CD14-positive monocyte (primary cell): ENCODE data around the gene MIA. TPM values are rescaled to one million over a fixed set of nuclear protein-coding genes. Genes with fewer than 3 reads are reported as not detected.
"Not testable (repeated sequence)": the region's sequence is repeated elsewhere in the genome, so short reads cannot be mapped to it uniquely, and the experiment has no call there.

Source experiments
- DNase-seq, 3 donors: peaks; one replicate each; pipeline ENCODE4 v3.0.0-alpha.2; 2011 to 2022
- H2AFZ ChIP-seq: 2 replicates; pipeline ENCODE4 v1.6.0; 2012; ENCODE audit warnings: mild to moderate bottlenecking, low read depth, low read length, inconsistent platforms; ENCODE audit not compliant: insufficient read depth, poor library complexity, severe bottlenecking
- H3K27ac ChIP-seq, 2 donors: 1 replicate in 1 of 2; 2 replicates in 1 of 2; pipeline ENCODE4 v1.5.1; 2012 to 2013; ENCODE audit warnings: low read length in 2 of 2, control low read depth in 1 of 2, inconsistent platforms in 1 of 2, low read depth in 1 of 2, mild to moderate bottlenecking in 1 of 2
- H3K27me3 ChIP-seq, 2 donors: one replicate each; pipeline versions ENCODE4 v1.6.0 to v1.6.1; 2011 to 2013; ENCODE audit warnings: low read length in 2 of 2; ENCODE audit not compliant: control insufficient read depth in 2 of 2, insufficient read depth in 2 of 2
- H3K36me3 ChIP-seq, 2 donors: replicated peaks in 1 of 2; 1 replicate in 1 of 2; 2 replicates in 1 of 2; pipeline versions ENCODE4 v1.5.1 to v1.6.1; 2012 to 2013; ENCODE audit warnings: low read length in 2 of 2, control low read depth in 1 of 2, inconsistent platforms in 1 of 2, mild to moderate bottlenecking in 1 of 2; ENCODE audit not compliant: insufficient read depth in 2 of 2, control insufficient read depth in 1 of 2
- H3K4me1 ChIP-seq, 2 donors: 1 replicate in 1 of 2; 2 replicates in 1 of 2; pipeline versions ENCODE4 v1.5.1 to v1.6.1; 2012 to 2013; ENCODE audit warnings: low read length in 2 of 2, control low read depth in 1 of 2, inconsistent platforms in 1 of 2, mild to moderate bottlenecking in 1 of 2, moderate library complexity in 1 of 2; ENCODE audit not compliant: insufficient read depth in 2 of 2, control insufficient read depth in 1 of 2
- H3K4me2 ChIP-seq: replicated peaks from 2 replicates; pipeline ENCODE3; 2012; ENCODE audit warnings: low read length, moderate library complexity, mild to moderate bottlenecking; ENCODE audit not compliant: poor library complexity, severe bottlenecking; ENCODE audit errors: extremely low read depth
- H3K4me3 ChIP-seq, 3 experiments: fragments of 200-600 bp in 1 of 3; sonication (generic) in 1 of 3; replicated peaks in 1 of 3; 1 replicate in 2 of 3; 2 replicates in 1 of 3; pipeline ENCODE4 v1.5.1; 2011 to 2013; ENCODE audit warnings: low read length in 3 of 3, mild to moderate bottlenecking in 3 of 3, control low read depth in 2 of 3, low read depth in 2 of 3, inconsistent platforms in 1 of 3, moderate library complexity in 1 of 3
- H3K79me2 ChIP-seq: 2 replicates; pipeline ENCODE4 v1.6.0; 2012; ENCODE audit warnings: mild to moderate bottlenecking, control low read depth, inconsistent platforms, low read length, moderate library complexity; ENCODE audit not compliant: insufficient read depth
- H3K9ac ChIP-seq: 2 replicates; pipeline ENCODE4 v1.6.0; 2017; ENCODE audit warnings: low read length, mild to moderate bottlenecking; ENCODE audit not compliant: insufficient read depth, poor library complexity, severe bottlenecking
- H3K9me3 ChIP-seq, 2 donors: replicated peaks in 1 of 2; 1 replicate in 1 of 2; 2 replicates in 1 of 2; pipeline versions ENCODE4 v1.5.1 to v1.6.1; 2012 to 2013; ENCODE audit warnings: low read length in 2 of 2, control low read depth in 1 of 2; ENCODE audit not compliant: control insufficient read depth in 1 of 2, insufficient read depth in 1 of 2
- H4K20me1 ChIP-seq: 2 replicates; pipeline ENCODE4 v1.6.0; 2012; ENCODE audit warnings: mild to moderate bottlenecking, low read length, control low read depth, moderate library complexity; ENCODE audit not compliant: insufficient read depth
- H3K27ac Mint-ChIP-seq, 7 donors: one replicate each; pipeline ENCODE4 v1.8.0; 2020; ENCODE audit warnings: mild to moderate bottlenecking in 7 of 7, mixed read lengths in 7 of 7, moderate library complexity in 6 of 7, inconsistent platforms in 2 of 7
- H3K27me3 Mint-ChIP-seq, 3 donors: one replicate each; pipeline ENCODE4 v1.8.0; 2021 to 2022; ENCODE audit warnings: low read depth in 3 of 3, mild to moderate bottlenecking in 3 of 3, mixed read lengths in 3 of 3, moderate library complexity in 3 of 3, inconsistent platforms in 1 of 3
- H3K36me3 Mint-ChIP-seq, 2 donors: one replicate each; pipeline ENCODE4 v1.8.0; 2020; ENCODE audit warnings: mixed read lengths in 2 of 2, inconsistent platforms in 1 of 2, mild to moderate bottlenecking in 1 of 2
- H3K4me1 Mint-ChIP-seq: one replicate; pipeline ENCODE4 v1.8.0; 2020; ENCODE audit warnings: mild to moderate bottlenecking, mixed read lengths
- H3K4me3 Mint-ChIP-seq, 2 donors: one replicate each; pipeline ENCODE4 v1.8.0; 2020; ENCODE audit warnings: mild to moderate bottlenecking in 2 of 2, mixed read lengths in 2 of 2, moderate library complexity in 1 of 2
- H3K9me3 Mint-ChIP-seq, 7 donors: one replicate each; pipeline ENCODE4 v1.8.0; 2020 to 2022; ENCODE audit warnings: mixed read lengths in 7 of 7, mild to moderate bottlenecking in 6 of 7, moderate library complexity in 6 of 7, inconsistent platforms in 2 of 7
- WGBS: methylation state at CpG from one replicate; pipeline ENCODE4 v1.1.5; 2013; ENCODE audit warnings: missing lambda C conversion rate; ENCODE audit not compliant: insufficient coverage; 5-methylcytosine and 5-hydroxymethylcytosine counted together
- intact Hi-C, 2 donors: fragments of 100-400 bp; cut with micrococcal nuclease; formaldehyde crosslinking; loops; one replicate each; pipeline versions ENCODE4 v1.15.0 to v1.15.1; 2023
- polyA plus RNA-seq, 3 donors: library from polyadenylated mRNA; depleted of rRNA in 1 of 3; unstranded in 2 of 3; stranded (reverse) in 1 of 3; fragments of 300-500 nt in 2 of 3; fragments of >200 nt in 1 of 3; fragmentation: Illumina TruSeq in 2 of 3; gene quantifications; 1 replicate in 2 of 3; 2 replicates in 1 of 3; pipeline ENCODE4 v1.2.3, GENCODE V29; 2012 to 2021
- TF ChIP-seq, protein P1 (sequence below): fragments of 200-600 bp; IDR thresholded peaks from one replicate; pipeline ENCODE4 v1.8.0; 2022; ENCODE audit warnings: antibody characterized with exemption, mild to moderate bottlenecking

The MIA gene
- polyA plus RNA-seq, 3 donors = 0.47 TPM; not detected in 2

DNA sequence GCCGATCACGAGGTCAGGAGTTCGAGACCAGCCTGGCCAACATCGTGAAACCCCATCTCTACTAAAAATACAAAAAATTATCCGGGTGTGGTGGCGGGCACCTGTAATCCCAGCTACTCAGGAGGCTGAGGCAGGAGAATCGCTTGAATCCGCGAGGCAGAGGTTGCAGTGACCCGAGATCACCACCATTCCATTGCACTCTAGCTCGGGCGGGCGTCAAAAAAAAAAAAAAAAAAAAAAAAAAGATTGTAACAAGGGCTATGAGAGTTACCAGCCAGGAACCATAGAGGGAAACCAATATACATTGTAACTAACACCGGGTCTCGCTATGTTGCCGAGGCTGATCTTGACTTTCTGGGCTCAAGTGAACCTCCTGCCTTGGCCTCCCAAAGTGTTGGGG lies 43.0 kb upstream of the MIA start:
- H3K9me3 Mint-ChIP-seq, DNase-seq, H2AFZ ChIP-seq, H3K27ac ChIP-seq, H3K4me3 ChIP-seq, H3K27me3 Mint-ChIP-seq, H3K27ac Mint-ChIP-seq, H3K4me1 ChIP-seq, H3K27me3 ChIP-seq, H3K9me3 ChIP-seq, H3K4me2 ChIP-seq, H3K9ac ChIP-seq, intact Hi-C loops, H3K4me1 Mint-ChIP-seq, H3K4me3 Mint-ChIP-seq, H3K79me2 ChIP-seq, H4K20me1 ChIP-seq: not testable (repeated sequence)
- H3K36me3 Mint-ChIP-seq = peaks cover 82 to 99% of the 10 kb centered on the region in 2 donors
- peaks cover 71 to 100% of the 10 kb centered on the region in 2 donors for H3K36me3 ChIP-seq
- WGBS = 98% methylated on average over 7 of the region's 16 CpGs

DNA sequence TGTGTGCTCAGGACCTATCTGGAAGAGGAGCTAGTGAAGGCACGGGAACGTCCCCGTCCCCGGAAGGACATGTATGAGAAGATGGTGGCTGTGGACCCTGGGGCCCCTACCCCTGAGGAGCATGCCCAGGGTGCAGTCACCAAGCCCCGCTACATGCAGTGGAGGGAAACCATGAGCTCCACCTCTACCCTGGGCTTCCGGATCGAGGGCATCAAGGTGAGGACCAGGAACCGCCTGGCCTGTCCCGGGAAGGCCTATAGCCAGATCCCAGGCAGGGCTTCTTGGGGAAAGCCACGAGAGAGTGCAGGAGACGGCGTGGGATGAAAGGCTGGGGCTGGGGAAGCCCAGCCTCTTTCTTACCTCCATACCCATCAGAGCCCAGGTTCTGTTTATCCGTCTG lies 42.2 kb upstream of the MIA start:
- intact Hi-C loops = no loop called here
- Histone ChIP-seq H3K79me2 (no peaks in the 10 kb centered on the region), H2AFZ (no peak overlapping the region), H3K4me1 (no peaks in the 10 kb centered on the region), H3K9ac (no peak overlapping the region), H3K4me3 (no peak overlapping the region), H3K4me2 (no peak overlapping the region), H3K9me3 (no peaks in the 10 kb centered on the region), H3K36me3 (peaks cover 67 to 97% of the 10 kb centered on the region in 2 donors), H3K27ac (no peak overlapping the region), H3K27me3 (no peaks in the 10 kb centered on the region), H4K20me1 (no peaks in the 10 kb centered on the region)
- Mint-ChIP-seq H3K4me3 (no peak overlapping the region), H3K36me3 (peaks cover 80 to 99% of the 10 kb centered on the region in 2 donors), H3K27me3 (peaks cover 0 to 2% (median 0%) of the 10 kb centered on the region in 3 donors), H3K4me1 (no peaks in the 10 kb centered on the region), H3K9me3 (peaks cover 0 to 2% (median 0%) of the 10 kb centered on the region in 7 donors), H3K27ac (no peak overlapping the region)
- DNase-seq = no peak
- TF ChIP-seq, protein P1, sequence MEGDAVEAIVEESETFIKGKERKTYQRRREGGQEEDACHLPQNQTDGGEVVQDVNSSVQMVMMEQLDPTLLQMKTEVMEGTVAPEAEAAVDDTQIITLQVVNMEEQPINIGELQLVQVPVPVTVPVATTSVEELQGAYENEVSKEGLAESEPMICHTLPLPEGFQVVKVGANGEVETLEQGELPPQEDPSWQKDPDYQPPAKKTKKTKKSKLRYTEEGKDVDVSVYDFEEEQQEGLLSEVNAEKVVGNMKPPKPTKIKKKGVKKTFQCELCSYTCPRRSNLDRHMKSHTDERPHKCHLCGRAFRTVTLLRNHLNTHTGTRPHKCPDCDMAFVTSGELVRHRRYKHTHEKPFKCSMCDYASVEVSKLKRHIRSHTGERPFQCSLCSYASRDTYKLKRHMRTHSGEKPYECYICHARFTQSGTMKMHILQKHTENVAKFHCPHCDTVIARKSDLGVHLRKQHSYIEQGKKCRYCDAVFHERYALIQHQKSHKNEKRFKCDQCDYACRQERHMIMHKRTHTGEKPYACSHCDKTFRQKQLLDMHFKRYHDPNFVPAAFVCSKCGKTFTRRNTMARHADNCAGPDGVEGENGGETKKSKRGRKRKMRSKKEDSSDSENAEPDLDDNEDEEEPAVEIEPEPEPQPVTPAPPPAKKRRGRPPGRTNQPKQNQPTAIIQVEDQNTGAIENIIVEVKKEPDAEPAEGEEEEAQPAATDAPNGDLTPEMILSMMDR = no peak
- WGBS = 96% methylated on average over 5 of the region's 13 CpGs
